Cardiac fibroblast (primary cell): Measurements from ENCODE around the gene SLC22A7.

Experiments used
- DNase-seq, 2 donors: peaks; one replicate each; pipeline versions ENCODE4 v3.0.0 to v3.0.0-alpha.2; 2010; ENCODE audit warnings: low read depth in 2 of 2
- H3K4me3 ChIP-seq, 2 donors: replicated peaks in 1 of 2; 1 replicate in 1 of 2; 2 replicates in 1 of 2; pipeline ENCODE4 v1.5.1; 2011; ENCODE audit warnings: low read depth in 2 of 2, low read length in 2 of 2, mild to moderate bottlenecking in 2 of 2, moderate library complexity in 1 of 2
- CTCF ChIP-seq: IDR thresholded peaks from one replicate; pipeline ENCODE4 v1.5.1; 2011; ENCODE audit warnings: low read depth, mild to moderate bottlenecking, low read length, inconsistent platforms

Gene SLC22A7

GRCh38 chr6:43293698-43294097 lies 4.4 kb upstream of the SLC22A7 start:
- no peak for TF ChIP-seq CTCF
- H3K4me3 ChIP-seq, result no peak overlapping the region
- no peak for DNase-seq

- no peak for TF ChIP-seq CTCF
- no peak overlapping the region for H3K4me3 ChIP-seq
- no peak for DNase-seq
These were observed 3.5 kb upstream of the SLC22A7 start for GRCh38 chr6:43294536-43294935.

- TF ChIP-seq CTCF, result no peak
- DNase-seq, result no peak
- H3K4me3 ChIP-seq, result no peak overlapping the region
These were observed 2.6 kb upstream of the SLC22A7 start for GRCh38 chr6:43295456-43295855.

GRCh38 chr6:43296780-43297497 lies 1.1 kb upstream of the SLC22A7 start:
- no peak overlapping the region for H3K4me3 ChIP-seq
- no peak for TF ChIP-seq CTCF
- no peak for DNase-seq

- no peak for TF ChIP-seq CTCF
- DNase-seq, result no peak
- H3K4me3 ChIP-seq, result no peak overlapping the region
These were observed 691 bp downstream of the SLC22A7 start for GRCh38 chr6:43298565-43299337.

GRCh38 chr6:43299338-43300293 lies 1.6 kb downstream of the SLC22A7 start:
- H3K4me3 ChIP-seq, result no peak overlapping the region
- no peak for TF ChIP-seq CTCF
- DNase-seq, result no peak
